ENCODE measurements around the gene NOTCH1.
A peak's percentile ranks its signal among the peaks of the same experiment; 100 is the strongest.

Gene NOTCH1

GRCh38 chr9:136471802-136472487, 73.9 kb downstream of the NOTCH1 start:
- no peak for DNase-seq

DNA sequence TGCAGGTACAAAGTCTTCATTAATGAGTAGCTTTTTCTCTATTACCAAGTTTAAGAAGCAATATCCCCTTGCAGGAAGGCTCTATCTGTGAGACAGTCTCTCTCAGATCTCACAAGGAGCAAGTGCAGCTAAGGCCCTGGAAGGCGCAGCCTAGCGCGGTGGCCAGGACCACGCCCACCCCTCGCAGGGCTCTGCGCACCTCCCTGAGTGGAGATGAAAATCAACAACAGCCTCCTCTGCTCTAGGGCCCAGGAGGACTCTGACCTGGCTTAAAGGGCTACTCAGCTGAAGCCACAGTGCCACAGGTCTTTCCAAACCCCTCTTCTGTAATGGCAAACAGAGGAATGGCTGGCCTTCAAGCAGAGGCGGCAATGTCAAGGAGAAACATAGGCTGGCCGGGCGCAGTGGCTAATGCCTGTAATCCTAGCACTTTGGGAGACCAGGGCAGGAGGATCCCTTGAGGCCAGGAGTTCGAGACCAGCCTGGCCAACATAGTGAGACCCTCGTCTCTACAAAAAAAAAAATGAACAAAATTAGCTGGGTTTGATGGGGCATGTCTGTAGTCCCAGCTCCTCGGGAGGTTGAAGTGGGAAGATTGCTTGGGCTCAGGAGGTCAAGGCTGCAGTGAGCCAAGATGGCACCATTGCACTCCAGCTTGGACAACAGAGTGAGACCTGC, 74.9 kb downstream of the NOTCH1 start:
- DNase-seq, result no peak

DNA sequence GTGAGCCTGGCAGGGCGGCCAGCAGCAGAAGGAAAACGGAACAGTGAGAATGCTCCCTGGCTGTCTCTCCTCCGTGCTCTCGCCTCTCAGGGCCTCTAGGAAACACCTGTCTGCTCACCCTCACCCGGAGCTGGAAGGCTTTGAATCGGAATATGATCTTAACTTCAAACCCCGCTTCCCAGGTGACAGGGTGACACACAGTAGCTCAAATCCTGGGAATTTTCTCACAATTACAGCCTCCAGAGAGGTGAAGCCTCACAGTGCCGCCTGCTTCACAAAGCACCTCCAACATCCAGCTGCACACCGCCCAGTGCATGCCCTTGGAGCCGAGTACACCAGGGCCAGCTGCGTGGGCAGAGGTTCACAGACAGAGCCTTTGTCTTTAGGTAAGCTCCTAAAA, 75.5 kb downstream of the NOTCH1 start:
- no peak for DNase-seq

DNA sequence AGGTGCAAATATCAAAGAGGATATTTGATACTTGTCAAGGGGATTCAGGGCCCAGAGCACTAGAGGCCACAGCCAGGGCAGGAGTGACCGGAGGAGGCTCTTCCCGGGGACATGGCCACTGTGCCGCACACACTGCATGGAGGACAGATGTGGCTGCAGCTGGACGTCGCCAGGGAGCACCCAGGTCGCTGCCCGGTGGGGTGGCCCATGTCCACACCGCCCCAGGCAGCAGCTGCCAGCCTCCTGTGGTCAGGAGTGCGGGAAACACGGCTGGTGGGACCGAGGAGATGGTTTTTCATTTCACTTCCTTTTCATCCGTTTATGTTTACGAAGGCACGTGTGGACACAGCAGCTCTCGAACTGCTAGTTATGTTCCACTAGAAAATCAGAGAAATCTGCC, 78.1 kb downstream of the NOTCH1 start:
- DNase-seq, result no peak

- no peak for DNase-seq
Observed at GRCh38 chr9:136466155-136466541, 79.7 kb downstream of the NOTCH1 start.

DNA sequence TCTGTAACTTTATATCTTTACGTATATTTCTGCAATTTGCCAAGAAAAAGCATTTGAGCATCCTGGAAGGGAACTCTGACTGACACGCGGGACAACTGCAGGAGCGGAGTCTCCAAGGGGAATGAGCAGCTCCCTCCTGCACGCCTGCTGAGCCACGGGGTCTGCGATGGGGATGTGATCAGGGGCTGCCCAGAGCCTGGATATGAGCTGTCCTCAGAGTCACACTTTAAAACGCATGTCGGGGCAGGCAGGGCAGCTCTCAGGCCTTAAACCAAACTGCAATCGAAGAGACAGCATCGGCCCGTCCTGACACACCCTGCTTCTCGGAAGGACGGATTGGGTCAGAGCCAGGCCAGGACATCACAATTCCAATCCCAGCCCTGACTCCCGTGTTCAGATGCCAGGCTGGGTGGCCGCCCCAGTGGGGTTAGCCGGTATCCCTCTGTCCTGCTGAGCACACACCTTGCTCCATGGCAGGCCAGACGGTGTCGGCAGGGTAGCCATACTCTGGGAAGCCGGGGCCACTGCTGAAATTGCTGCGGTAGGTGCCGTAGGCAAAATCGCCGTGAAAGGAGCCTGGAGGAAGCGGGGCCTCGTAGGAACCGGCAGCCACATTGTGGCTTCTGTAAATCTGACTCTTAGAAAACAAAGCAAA, 80.2 kb downstream of the NOTCH1 start:
- no peak for DNase-seq

GRCh38 chr9:136464241-136464640, 81.6 kb downstream of the NOTCH1 start:
- DNase-seq, result no peak

- DNase-seq, result no peak
Observed at GRCh38 chr9:136463578-136463977, 82.3 kb downstream of the NOTCH1 start.

GRCh38 chr9:136462664-136463063, 83.2 kb downstream of the NOTCH1 start:
- no peak for DNase-seq

- DNase-seq, result no peak
Observed at GRCh38 chr9:136460772-136461325, 85.0 kb downstream of the NOTCH1 start.

- no peak for DNase-seq
Observed at GRCh38 chr9:136459425-136459824, 86.4 kb downstream of the NOTCH1 start.

GRCh38 chr9:136457326-136457725, 88.5 kb downstream of the NOTCH1 start:
- no peak for DNase-seq

DNA sequence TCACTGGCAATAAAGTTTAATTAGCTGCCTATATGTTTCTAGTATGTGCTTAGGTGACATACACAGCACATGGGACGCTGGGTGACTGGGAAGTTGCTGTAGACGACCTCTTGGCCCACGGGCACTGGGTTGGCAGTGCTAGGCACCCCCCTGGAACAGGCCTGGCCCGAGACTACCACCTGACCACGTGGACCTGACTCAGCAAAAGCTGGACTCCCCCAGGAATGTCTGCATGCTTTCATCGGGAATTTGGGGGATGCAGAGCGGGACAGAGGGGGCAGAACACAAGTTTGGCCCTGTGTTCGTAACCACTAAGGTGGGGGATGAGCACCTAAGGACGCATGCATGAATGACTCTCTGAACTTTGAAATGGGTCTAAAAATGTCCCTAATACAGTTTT, 89.6 kb downstream of the NOTCH1 start:
- DNase-seq, result no peak

DNA sequence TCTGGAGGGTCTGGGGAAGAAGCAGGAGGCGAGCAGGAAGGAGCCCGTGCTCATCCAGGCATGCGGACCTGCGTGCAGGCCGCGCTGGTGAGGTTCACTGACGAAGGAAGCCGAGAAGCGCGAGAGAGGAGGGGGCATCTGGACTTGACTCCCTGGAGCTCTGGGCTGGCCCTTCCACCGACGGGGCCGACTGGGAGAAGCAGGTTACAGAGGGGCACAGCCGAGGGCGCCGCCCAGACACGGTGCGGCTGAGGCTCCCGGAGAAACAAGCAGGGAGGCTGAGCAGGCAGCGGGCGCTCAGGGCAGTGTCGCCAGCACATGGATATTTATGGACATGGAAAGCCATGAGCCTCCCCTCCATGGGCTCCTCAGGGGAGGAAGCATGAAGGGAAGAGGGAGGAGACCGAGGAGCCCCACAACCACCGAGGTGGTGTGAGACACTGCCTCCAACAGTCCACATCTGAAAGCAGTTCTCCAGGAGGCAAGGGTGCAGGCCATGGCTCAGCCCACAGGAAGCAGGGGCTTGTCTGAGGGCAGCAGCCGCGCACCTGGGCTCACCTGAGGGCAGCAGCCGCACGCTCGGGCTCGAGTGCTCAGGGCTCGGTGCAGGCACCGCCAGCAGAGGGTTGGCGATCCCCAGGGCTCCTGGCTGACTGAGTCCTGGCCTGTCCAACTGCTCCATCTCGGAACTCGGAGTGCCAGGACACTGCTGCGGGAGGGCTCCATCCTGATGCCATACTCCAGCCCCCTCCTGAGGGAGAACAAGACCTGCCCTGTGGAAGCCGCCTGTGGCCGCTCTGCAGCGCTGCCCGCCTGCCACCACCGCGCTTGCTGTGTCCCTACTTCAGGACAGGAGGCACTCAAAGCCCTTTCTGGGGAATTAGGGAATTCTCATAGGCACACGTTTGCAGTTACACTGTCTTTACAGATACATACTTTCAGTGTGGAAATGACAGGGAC, 90.5 kb downstream of the NOTCH1 start:
- no peak for DNase-seq

- no peak for DNase-seq
Observed at GRCh38 chr9:136454026-136454796, 91.6 kb downstream of the NOTCH1 start.

GRCh38 chr9:136453326-136453725, 92.5 kb downstream of the NOTCH1 start:
- no peak for DNase-seq

DNA sequence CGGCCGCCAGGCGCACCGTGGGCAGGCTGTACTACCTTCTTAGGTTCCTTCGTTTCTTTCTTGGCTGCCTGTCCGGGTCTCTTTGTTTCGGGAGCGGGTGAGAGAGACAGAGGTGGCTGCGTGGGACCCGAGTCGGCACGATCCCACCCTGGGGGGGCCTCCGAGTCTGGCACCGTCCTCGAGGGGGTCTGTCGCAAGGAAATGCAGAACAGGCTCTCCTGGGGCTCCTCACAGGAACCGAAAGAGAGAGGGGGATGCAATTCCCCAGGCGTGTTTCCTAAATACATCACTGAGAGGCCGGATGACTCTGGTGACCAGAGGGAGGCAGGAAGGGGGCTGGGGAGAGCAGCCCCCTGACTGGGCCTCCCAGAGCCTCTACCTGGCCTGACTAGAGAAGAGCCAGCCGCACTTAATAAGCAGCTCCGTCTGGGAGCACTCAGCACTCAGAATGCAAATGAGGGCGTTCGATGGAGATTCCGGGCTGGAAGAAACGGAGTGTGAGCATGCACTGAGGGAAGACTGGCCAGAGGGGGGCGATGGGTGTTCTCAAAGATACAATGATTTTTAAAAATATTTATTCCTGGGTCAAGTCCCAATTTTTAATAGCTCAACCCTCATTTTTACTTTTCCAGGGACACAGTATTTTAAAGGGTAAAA, 94.5 kb downstream of the NOTCH1 start:
- DNase-seq, result no peak

DNA sequence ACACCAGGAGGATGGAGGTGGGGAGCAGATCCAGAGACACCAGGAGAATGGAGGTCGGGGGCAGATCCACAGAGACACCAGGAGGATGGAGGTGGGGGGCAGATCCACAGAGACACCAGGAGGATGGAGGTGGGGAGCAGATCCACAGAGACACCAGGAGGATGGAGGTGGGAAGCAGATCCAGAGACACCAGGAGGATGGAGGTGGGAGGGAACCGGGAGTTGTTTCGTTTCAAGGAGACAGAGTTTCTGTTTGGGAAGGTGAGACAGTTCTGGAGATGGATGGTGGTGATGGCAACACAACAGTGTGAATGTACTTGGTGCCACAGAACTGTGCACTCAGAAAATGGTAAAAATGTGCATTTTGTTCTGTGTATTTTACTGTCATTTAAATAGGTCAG, 97.2 kb downstream of the NOTCH1 start:
- peak in 3 of 58 donors; percentile 6 to 30 (median 26) for DNase-seq

- DNase-seq, result no peak
Observed at GRCh38 chr9:136447173-136447778, 98.6 kb downstream of the NOTCH1 start.

Data from anterior cingulate cortex (tissue), 58 donors.